Ectodermal cell (in vitro differentiated cells): Measurements from ENCODE around the gene EEF1AKMT3.

ENCODE experiments used
- H3K27ac ChIP-seq: 2 replicates; pipeline ENCODE4 v1.7.0; 2013; ENCODE audit warnings: mild to moderate bottlenecking, low read depth, low read length; ENCODE audit not compliant: insufficient read depth, poor library complexity, severe bottlenecking
- H3K27me3 ChIP-seq: 2 replicates; pipeline ENCODE4 v1.7.0; 2013; ENCODE audit warnings: mild to moderate bottlenecking, low read length; ENCODE audit not compliant: insufficient read depth, control insufficient read depth, poor library complexity, severe bottlenecking
- H3K36me3 ChIP-seq: one replicate; pipeline ENCODE4 v1.7.0; 2013; ENCODE audit warnings: low read length; ENCODE audit not compliant: control insufficient read depth, insufficient read depth
- H3K4me1 ChIP-seq: one replicate; pipeline ENCODE4 v1.7.0; 2013; ENCODE audit warnings: low read length; ENCODE audit not compliant: control insufficient read depth, insufficient read depth
- H3K4me3 ChIP-seq: 2 replicates; pipeline ENCODE4 v1.7.0; 2013; ENCODE audit warnings: low read depth, low read length, control low read depth; ENCODE audit not compliant: insufficient read depth
- H3K9me3 ChIP-seq: 2 replicates; pipeline ENCODE4 v1.7.0; 2013; ENCODE audit warnings: mild to moderate bottlenecking, low read length, moderate library complexity; ENCODE audit not compliant: control insufficient read depth
- WGBS, 2 experiments: methylation state at CpG; one replicate each; pipeline ENCODE4 v1.1.7; 2013; ENCODE audit warnings: missing lambda C conversion rate in 2 of 2; 5-methylcytosine and 5-hydroxymethylcytosine counted together

Gene EEF1AKMT3

DNA sequence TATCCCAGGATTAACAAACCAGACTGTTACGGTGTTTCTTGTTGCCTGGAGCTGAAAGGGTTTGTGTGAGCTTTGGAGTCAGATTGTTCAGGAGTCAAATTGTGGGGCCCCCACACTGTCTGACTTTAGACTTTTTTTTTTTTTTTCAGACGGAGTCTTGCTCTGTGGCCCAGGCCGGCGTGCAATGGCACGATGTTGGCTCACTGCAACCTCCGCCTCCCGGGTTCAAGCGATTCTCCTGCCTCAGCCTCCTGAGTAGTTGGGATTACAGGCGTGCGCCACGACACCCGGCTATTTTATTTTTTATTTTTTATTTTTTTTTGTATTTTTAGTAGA is 11.0 kb downstream of the EEF1AKMT3 start:
- no peaks in the 10 kb centered on the region for H3K27me3 ChIP-seq
- 83 to 84% methylated on average over 11 to 12 of the region's 12 CpGs for WGBS, 2 experiments
- peaks cover 26% of the 10 kb centered on the region for H3K36me3 ChIP-seq
- H3K4me3 ChIP-seq = peak overlapping the region; percentile 86
- no peaks in the 10 kb centered on the region for H3K9me3 ChIP-seq
- H3K27ac ChIP-seq = no peak overlapping the region
- H3K4me1 ChIP-seq = peaks cover 5% of the 10 kb centered on the region

DNA sequence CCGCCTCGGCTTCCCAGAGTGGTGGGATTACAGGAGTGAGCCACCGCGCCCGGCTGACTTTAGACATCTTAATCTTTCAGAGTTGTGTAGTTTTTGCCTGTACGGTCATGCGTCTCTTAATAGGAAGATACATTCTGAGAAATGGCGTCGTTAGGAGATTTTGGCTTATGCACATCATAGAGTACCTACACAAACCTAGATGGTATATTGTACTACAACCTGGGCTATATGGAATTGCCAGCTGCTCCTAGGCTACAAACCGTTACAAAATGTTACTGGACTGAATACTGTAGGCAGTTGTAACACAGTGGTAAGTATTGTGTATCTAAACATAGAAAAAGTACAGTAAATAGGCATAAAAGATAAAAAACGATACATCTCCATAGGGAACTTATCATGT is 11.4 kb downstream of the EEF1AKMT3 start:
- Histone ChIP-seq H3K4me3 (no peak overlapping the region), H3K27ac (no peak overlapping the region), H3K27me3 (no peaks in the 10 kb centered on the region), H3K36me3 (peaks cover 30% of the 10 kb centered on the region), H3K9me3 (no peaks in the 10 kb centered on the region), H3K4me1 (peaks cover 5% of the 10 kb centered on the region)
- 91 to 98% methylated on average over 9 to 11 of the region's 11 CpGs for WGBS, 2 experiments

DNA sequence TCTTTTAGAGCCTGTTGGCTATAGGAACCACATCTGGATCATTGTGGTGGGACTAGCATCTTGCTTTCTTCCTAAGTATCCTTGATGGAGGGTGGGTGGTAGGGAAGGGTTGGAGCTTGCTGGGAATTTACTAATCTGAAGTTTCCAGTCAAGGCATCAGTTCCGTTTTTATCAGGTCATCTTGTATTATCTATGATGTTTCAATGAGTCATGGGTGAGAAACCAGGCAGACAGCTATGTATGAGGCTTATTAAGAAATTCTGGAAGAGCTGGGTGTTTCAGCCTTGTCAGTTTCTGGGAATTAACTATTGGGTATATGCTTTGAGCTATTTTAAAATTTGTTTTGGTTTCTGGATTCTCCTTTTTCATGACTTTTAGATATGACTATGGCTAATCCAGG is 21.5 kb downstream of the EEF1AKMT3 start:
- Histone ChIP-seq H3K4me1 (no peaks in the 10 kb centered on the region), H3K27ac (no peak overlapping the region), H3K27me3 (no peaks in the 10 kb centered on the region), H3K4me3 (no peak overlapping the region), H3K36me3 (peaks cover 16% of the 10 kb centered on the region), H3K9me3 (no peaks in the 10 kb centered on the region)
- WGBS, 2 experiments = 90 to 91% methylated on average over 1 of the region's 1 CpG

DNA sequence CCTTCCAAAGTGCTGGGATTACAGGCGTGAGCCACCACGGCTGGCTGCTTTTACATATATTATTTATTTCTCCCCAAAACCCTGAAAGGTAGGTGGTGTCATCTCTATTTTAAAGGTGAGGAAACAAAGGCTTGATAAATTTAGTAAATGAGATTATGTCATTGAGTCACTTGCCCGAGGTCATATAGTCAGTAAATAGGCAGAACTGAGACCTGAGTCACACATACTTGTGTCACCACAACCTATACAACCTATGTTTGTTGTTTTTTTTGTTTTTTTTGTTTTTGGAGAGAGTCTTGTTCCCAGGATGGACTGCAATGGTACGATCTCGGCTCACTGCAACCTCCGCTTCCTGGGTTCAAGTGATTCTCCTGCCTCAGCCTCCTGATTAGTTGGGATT is 22.9 kb downstream of the EEF1AKMT3 start:
- H3K4me1 ChIP-seq = no peaks in the 10 kb centered on the region
- H3K36me3 ChIP-seq = peaks cover 16% of the 10 kb centered on the region
- H3K27me3 ChIP-seq = no peaks in the 10 kb centered on the region
- no peaks in the 10 kb centered on the region for H3K9me3 ChIP-seq
- H3K4me3 ChIP-seq = no peak overlapping the region
- H3K27ac ChIP-seq = no peak overlapping the region
- WGBS, 2 experiments = 99% methylated on average over 5 to 6 of the region's 6 CpGs

DNA sequence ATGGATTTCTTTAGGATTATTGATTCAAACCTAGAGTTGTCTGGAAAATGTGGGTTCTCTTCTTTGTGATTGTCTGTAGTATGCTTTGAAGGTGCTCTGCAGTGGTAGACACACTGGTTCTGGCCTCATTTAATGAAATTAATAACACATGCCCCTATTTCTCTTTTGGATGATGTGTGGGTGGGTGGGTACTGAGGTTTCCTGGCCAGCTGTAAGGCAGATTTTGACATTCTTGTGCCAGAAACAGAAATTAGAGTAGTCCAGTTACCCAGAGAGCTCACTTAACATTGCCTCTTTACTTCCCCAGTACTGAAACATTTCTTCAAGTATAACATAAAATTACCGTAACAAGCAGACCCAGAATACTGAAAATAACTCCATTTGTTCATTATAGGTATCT is 24.6 kb downstream of the EEF1AKMT3 start:
- WGBS, 2 experiments = 100% methylated on average over 1 of the region's 1 CpG; no CpG with 5 or more reads in 1 of the 2 experiments
- no peaks in the 10 kb centered on the region for H3K9me3 ChIP-seq
- no peaks in the 10 kb centered on the region for H3K4me1 ChIP-seq
- peaks cover 9% of the 10 kb centered on the region for H3K36me3 ChIP-seq
- H3K27ac ChIP-seq = no peak overlapping the region
- no peaks in the 10 kb centered on the region for H3K27me3 ChIP-seq
- H3K4me3 ChIP-seq = no peak overlapping the region

DNA sequence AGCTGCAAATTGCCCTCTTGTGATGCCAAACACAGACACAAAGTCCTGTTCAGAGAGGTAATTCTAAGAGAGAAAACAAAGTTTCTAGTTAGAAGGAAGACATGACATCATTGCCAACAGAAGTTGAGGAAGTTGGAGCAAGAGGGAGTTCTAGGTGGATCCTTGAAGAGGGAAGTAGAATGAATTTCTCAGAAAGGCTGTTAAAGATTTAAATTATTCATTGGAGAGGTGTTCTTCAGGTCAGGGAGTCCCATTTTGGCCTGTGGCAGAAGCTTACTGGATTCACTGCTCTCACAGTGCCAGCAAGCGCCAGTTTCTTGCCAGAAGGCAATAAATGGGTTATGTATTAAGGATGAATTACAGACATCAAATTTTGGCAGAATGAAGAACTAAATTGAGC is 25.5 kb downstream of the EEF1AKMT3 start:
- 94 to 100% methylated on average over 1 of the region's 1 CpG for WGBS, 2 experiments
- Histone ChIP-seq H3K36me3 (peaks cover 4% of the 10 kb centered on the region), H3K4me3 (no peak overlapping the region), H3K27ac (no peak overlapping the region), H3K9me3 (no peaks in the 10 kb centered on the region), H3K27me3 (no peaks in the 10 kb centered on the region), H3K4me1 (no peaks in the 10 kb centered on the region)

DNA sequence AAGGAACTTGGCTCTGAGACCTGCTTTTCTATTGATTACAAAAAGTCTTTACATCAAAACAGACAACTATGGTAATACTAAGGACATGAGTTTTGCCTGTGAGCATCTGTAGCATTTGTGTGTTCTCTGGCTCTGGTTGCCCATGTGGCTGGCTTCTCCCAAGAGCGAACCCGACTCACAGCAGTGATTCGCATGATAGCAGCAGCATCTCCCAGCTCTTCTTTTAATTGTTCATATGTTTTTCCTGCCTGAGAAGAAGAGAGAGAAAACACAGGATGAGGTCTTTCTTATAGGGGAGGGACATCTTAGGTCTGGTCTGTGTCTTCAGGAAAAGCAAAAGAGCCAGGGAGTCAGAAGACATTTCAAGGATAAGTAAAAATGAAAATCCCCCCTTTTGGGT is 28.6 kb downstream of the EEF1AKMT3 start:
- no peak overlapping the region for H3K27ac ChIP-seq
- 95 to 96% methylated on average over 3 of the region's 3 CpGs for WGBS, 2 experiments
- H3K36me3 ChIP-seq = no peaks in the 10 kb centered on the region
- no peaks in the 10 kb centered on the region for H3K27me3 ChIP-seq
- H3K4me3 ChIP-seq = no peak overlapping the region
- H3K4me1 ChIP-seq = no peaks in the 10 kb centered on the region
- H3K9me3 ChIP-seq = no peaks in the 10 kb centered on the region

DNA sequence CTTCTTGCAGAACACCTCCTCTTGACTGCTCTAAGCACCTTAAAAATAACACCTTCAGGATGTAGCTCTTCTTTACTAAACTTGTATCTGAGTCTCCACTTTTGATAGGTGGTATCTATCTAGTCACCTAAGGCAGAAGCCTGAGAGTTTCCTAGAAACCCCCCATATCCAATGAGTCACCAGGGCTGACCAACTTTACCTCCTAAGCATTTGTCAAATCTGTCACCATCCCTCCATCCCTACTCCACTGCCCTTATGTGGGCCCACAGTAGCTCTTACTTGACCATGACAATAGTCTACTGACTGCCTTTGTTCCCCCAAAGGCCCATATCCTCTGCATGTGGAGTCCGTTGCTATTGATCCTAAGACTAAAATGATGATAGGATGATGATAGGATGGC is 30.2 kb downstream of the EEF1AKMT3 start:
- 91% methylated on average over 1 of the region's 1 CpG; no CpG with 5 or more reads in 1 of the 2 experiments for WGBS, 2 experiments
- Histone ChIP-seq H3K27me3 (no peaks in the 10 kb centered on the region), H3K36me3 (no peaks in the 10 kb centered on the region), H3K27ac (no peak overlapping the region), H3K4me1 (no peaks in the 10 kb centered on the region), H3K9me3 (no peaks in the 10 kb centered on the region), H3K4me3 (no peak overlapping the region)

DNA sequence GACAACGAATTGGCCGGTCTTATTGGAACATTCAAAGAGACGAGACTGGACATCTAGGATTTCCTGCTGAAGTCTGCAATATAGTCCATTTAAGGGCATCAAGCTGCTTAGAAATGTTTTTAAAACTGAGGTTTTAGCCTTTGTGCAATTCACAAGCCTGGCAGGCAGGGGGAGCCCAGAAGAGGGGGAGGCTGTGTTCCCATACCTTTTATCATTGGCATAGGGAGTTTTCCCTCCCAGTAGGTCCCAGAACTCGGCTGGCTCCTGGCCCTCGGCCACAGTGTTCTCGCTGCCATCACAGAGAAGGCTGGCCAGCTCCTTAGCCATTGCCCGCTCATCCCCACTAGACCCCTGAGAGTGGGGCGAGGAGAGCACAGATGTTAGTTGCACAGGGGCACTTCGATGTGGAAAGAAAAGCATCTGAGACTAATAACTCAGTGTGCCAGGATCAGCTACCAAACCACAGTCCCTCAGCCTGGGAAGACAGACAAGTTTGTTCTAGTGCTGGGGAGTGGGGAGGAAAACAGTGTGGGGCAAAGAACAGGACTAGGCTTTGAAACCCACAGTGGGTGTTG is 31.0 kb downstream of the EEF1AKMT3 start:
- Histone ChIP-seq H3K36me3 (no peaks in the 10 kb centered on the region), H3K27me3 (no peaks in the 10 kb centered on the region), H3K27ac (no peak overlapping the region), H3K9me3 (no peaks in the 10 kb centered on the region), H3K4me1 (no peaks in the 10 kb centered on the region), H3K4me3 (no peak overlapping the region)
- 63 to 65% methylated on average over 9 of the region's 9 CpGs for WGBS, 2 experiments

DNA sequence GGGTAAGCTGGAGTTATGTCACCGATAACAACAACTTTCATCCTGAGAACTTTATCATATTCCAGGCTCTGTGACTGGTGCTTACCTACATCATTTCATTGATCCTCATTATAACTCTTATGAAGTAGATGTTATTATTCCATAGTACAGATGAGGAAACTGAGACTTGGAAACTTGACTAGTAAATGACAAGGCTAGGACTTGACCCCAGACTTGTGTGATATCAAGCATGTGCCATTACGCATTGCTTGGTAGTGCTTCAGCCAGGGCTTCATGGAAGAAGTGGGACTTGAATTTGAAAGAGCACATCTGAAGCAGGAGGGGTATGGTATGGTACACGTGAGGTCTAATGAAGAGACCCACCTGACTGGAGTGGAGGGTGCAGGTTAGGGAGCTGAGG is 34.3 kb downstream of the EEF1AKMT3 start:
- no peaks in the 10 kb centered on the region for H3K9me3 ChIP-seq
- H3K27me3 ChIP-seq = no peaks in the 10 kb centered on the region
- H3K36me3 ChIP-seq = no peaks in the 10 kb centered on the region
- H3K27ac ChIP-seq = no peak overlapping the region
- H3K4me3 ChIP-seq = no peak overlapping the region
- H3K4me1 ChIP-seq = no peaks in the 10 kb centered on the region
- WGBS, 2 experiments = 96 to 98% methylated on average over 3 of the region's 3 CpGs

DNA sequence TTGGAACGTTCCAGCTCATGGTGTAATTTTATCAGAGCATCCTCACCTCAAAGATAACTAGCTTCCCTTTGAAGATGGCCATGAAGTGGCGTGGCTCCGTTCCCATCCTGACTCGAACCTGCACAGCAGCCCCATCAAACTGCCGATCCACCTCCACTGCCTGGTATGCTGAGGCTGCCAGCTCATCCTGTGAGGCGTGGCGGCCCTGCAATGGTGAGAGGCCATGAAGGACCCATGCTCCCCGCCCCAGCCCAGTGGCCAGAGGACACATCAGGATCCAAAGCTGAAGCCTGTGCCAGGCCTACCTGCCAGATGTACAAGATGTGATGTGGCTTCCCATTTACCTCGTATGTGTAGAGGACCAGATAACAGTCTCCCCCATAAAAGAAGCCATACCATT is 34.9 kb downstream of the EEF1AKMT3 start:
- WGBS, 2 experiments = 91 to 93% methylated on average over 9 of the region's 9 CpGs
- H3K4me1 ChIP-seq = no peaks in the 10 kb centered on the region
- no peaks in the 10 kb centered on the region for H3K36me3 ChIP-seq

More for the DNA sequence above, 34.9 kb downstream of the EEF1AKMT3 start:
- no peak overlapping the region for H3K27ac ChIP-seq
- H3K27me3 ChIP-seq = no peaks in the 10 kb centered on the region
- no peak overlapping the region for H3K4me3 ChIP-seq
- H3K9me3 ChIP-seq = no peaks in the 10 kb centered on the region
